COLO668 (cell line): ENCODE results near the gene TNFRSF1B.
A peak's percentile ranks its signal among the peaks of the same experiment; 100 is the strongest.

ENCODE experiments used
- DNase-seq: peaks from one replicate; lab custom pipeline; 2025; ENCODE audit not compliant: unreplicated experiment; lab: John Stamatoyannopoulos, UW

Gene TNFRSF1B

GRCh38 chr1:12166834-12167492, at the start of gene TNFRSF1B:
TNFRSF1B (plus strand) TSS chr1:12166991; CDS start chr1:12167092, 101 bp downstream.
- peak; percentile 23 for DNase-seq

GRCh38 chr1:12121212-12122003, 45.4 kb upstream of the TNFRSF1B start:
- DNase-seq = no peak

GRCh38 chr1:12123172-12123571, 43.6 kb upstream of the TNFRSF1B start:
- no peak for DNase-seq

GRCh38 chr1:12124693-12125421, 41.9 kb upstream of the TNFRSF1B start:
- DNase-seq = peak; percentile 66

GRCh38 chr1:12125422-12126355, 41.1 kb upstream of the TNFRSF1B start:
- no peak for DNase-seq

GRCh38 chr1:12126781-12127180, 40.0 kb upstream of the TNFRSF1B start:
- no peak for DNase-seq

GRCh38 chr1:12127206-12127810, 39.5 kb upstream of the TNFRSF1B start:
- DNase-seq = no peak

- DNase-seq = no peak
These were observed 38.7 kb upstream of the TNFRSF1B start for GRCh38 chr1:12128120-12128519.

GRCh38 chr1:12129624-12130023, 37.2 kb upstream of the TNFRSF1B start:
- no peak for DNase-seq

GRCh38 chr1:12130466-12131130, 36.2 kb upstream of the TNFRSF1B start:
- no peak for DNase-seq

- DNase-seq = no peak
These were observed 34.7 kb upstream of the TNFRSF1B start for GRCh38 chr1:12132078-12132477.

GRCh38 chr1:12134716-12135115, 32.1 kb upstream of the TNFRSF1B start:
- DNase-seq = no peak

- DNase-seq = no peak
These were observed 31.2 kb upstream of the TNFRSF1B start for GRCh38 chr1:12135612-12136011.

- no peak for DNase-seq
These were observed 29.7 kb upstream of the TNFRSF1B start for GRCh38 chr1:12136916-12137610.

- no peak for DNase-seq
These were observed 28.3 kb upstream of the TNFRSF1B start for GRCh38 chr1:12138196-12139168.

- no peak for DNase-seq
These were observed 26.8 kb upstream of the TNFRSF1B start for GRCh38 chr1:12140016-12140415.

- no peak for DNase-seq
These were observed 26.2 kb upstream of the TNFRSF1B start for GRCh38 chr1:12140515-12141162.
